ENCODE measurements around the gene PARD6G.

GRCh38 chr18:80227472-80227871 is 19.8 kb downstream of the PARD6G start:
- TF ChIP-seq CTCF (IDR thresholded peaks at IDR 0.05) (no peak), POLR2A (IDR thresholded peaks at IDR 0.05) (no peak)
